ENCODE results near the gene MAEA.

Gene MAEA

DNA sequence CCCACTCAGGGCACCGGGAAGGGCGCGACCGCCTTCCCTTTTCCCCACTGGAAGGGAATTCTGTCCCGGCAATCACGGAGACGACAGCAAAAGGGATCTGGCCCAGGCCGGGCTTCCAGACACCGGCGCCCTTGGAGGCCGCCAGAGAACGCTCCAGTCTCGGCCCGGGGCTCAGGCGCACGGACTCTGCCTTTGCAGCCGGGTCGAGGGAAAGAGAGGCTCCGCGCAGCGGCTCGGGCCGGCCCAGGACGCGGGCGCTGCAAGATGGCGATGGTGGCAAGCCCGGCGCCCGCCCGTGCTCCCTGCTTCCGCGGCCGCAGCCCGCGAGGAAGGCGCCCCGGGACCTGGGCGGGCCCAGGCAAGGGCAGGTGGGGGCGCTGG lies 41.8 kb upstream of the MAEA start:
- no peak for DNase-seq (ENCODE audit: low spot score)
- TF ChIP-seq, protein P1, sequence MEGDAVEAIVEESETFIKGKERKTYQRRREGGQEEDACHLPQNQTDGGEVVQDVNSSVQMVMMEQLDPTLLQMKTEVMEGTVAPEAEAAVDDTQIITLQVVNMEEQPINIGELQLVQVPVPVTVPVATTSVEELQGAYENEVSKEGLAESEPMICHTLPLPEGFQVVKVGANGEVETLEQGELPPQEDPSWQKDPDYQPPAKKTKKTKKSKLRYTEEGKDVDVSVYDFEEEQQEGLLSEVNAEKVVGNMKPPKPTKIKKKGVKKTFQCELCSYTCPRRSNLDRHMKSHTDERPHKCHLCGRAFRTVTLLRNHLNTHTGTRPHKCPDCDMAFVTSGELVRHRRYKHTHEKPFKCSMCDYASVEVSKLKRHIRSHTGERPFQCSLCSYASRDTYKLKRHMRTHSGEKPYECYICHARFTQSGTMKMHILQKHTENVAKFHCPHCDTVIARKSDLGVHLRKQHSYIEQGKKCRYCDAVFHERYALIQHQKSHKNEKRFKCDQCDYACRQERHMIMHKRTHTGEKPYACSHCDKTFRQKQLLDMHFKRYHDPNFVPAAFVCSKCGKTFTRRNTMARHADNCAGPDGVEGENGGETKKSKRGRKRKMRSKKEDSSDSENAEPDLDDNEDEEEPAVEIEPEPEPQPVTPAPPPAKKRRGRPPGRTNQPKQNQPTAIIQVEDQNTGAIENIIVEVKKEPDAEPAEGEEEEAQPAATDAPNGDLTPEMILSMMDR (IDR thresholded peaks at IDR 0.05; ENCODE audit: extremely low read depth, missing control alignments) = no peak

- DNase-seq (ENCODE audit: low spot score) = peak; percentile 100
- TF ChIP-seq, protein P1 (IDR thresholded peaks at IDR 0.05; ENCODE audit: extremely low read depth, missing control alignments) = no peak
These were observed 41.2 kb upstream of the MAEA start, which contains the start of gene CTBP1 for GRCh38 chr4:1248245-1249147. Gene CTBP1, minus strand, starts transcription at chr4:1249130. Its CDS starts 7,799 bp downstream, at chr4:1241331.

DNA sequence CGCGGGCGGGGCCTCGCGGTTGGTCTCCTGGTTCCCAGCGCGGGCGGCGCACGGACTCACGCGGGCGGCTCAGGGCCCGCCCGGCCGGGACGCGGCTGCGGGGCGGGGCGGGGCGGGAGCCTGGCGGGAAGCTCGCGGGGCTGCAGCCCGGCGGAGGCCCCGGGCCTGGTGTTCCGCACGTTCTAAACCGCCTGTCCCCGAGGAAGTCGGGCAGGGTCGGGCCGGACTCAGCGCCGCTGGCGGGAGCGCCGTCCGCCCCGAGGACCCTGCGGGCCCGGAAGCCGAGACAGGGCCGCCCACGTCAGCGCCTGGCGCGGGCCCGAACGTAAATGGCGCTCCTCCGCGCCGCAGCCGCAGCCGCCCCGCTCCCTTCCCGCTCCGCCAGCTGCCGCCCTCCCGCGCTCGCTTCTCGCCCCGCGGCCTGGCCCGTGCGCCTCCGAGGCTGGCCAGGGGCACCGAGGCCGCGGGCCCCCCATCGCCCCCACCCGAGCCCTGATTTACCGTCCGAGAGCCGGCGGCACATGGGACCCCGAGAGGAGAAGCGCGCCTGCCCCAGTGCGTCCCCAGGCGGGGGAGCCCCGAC lies 40.5 kb upstream of the MAEA start:
- peak; percentile 96 for DNase-seq (ENCODE audit: low spot score)
- TF ChIP-seq, protein P1 (IDR thresholded peaks at IDR 0.05; ENCODE audit: extremely low read depth, missing control alignments) = no peak

DNA sequence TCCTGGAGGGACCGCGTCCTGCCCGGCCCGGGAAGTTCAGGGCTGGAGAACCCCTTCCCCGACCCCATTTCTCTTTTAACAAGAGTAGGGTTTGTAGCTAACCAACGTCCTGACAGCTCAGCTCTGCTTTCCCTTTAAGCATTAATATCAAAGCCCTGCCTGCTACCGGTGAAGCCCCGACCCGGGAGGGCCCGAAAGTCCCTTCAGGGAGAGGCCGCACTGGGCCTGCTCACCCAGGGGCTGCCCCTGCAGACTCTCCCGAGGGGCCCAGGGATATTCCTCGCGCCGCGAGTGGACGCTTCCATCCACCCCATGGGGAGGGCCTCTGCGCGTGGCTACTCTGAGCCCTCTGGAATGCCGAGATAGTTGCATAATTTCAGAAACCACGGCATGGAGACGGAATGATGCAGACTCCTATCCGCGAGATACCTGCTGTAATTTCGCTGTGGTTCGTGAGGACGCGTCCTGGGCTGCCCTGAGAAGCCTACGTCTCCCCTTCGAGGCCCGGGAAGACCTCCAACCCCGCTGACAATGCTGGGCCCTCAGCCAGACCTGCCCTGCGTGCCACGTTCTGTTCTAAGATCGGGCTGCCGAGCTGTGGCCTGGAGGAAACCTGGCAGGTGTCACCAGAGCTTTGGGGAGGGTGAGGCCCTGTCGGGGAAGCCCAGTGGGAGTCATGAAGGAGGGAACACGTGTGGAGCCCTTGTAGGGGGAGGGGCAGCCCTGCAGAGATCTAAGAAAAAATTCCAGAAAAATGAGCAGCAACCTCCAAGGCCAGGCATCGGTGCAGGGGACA lies 39.8 kb upstream of the MAEA start:
- peak; percentile 78 for DNase-seq (ENCODE audit: low spot score)
- TF ChIP-seq, protein P1 (IDR thresholded peaks at IDR 0.05; ENCODE audit: extremely low read depth, missing control alignments) = no peak

DNA sequence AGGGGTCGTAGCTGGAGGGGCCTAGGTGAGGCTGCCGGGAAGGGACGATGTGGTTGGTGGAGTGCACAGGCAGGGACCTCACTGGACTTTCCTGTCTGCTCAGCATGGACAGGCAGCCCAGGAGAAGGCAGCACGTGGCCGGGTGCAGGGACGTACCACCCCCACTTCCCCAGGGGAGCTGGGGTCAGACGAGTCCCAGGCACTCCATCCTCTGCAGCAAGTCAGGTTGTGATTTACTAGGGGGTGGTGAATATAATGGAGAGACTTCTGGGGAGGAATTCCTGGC lies 39.2 kb upstream of the MAEA start:
- TF ChIP-seq, protein P1 (IDR thresholded peaks at IDR 0.05; ENCODE audit: extremely low read depth, missing control alignments) = no peak
- DNase-seq (ENCODE audit: low spot score) = no peak

DNA sequence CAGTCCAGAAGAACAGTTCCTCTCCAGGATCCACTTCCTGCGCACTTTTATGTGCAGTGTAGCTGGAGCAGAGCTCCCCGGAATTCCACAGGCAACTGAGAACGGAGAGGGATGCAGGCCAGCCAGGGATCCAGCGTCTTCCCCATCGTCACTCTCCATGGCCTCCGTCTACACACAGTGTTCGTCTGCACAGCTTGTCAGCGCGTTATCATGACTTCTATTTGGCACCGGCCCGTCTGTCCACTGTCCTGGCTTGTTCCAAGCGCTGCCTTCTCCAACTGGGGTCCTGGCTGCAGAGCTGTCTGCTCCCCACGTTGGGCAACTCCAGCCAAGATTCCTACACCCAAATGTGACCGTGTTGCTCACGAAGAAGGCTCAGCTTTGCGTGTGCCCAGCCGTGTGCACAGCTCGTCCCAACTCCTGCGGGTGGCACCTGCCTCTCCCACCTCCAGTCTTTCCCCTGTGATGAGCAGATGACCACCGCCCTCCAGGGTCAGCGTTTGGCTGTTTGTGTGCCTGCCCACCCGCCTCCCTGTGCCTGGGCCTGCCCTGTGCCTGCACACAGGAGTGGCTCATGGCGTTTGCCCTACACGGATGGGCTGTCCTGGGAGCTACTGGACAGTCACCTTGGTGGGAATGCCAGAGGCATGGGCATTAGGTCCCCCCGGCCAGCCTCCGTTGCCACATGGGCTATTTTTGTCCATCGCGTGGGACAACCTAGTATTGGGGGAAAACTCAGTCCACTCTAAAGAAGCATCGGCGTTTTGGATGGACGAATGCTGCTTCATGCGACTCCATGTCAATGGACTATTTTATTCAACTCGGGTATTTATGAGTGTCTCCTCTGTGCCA lies 38.5 kb upstream of the MAEA start:
- TF ChIP-seq, protein P1 (IDR thresholded peaks at IDR 0.05; ENCODE audit: extremely low read depth, missing control alignments) = no peak
- DNase-seq (ENCODE audit: low spot score) = no peak

All from GM20000 (cell line).